Thyroid gland (tissue), 4 donors: ENCODE results near the gene WNK2. TPM values are rescaled to one million over a fixed set of nuclear protein-coding genes. Genes with fewer than 3 reads are reported as not detected.

ENCODE experiments used
- DNase-seq, 2 donors: peaks; one replicate each; pipeline ENCODE4 v3.0.0-alpha.2; 2019
- H3K27ac ChIP-seq, 3 donors: fragments of 200-600 bp; sonication (generic); 1 replicate in 2 of 3; 2 replicates in 1 of 3; pipeline ENCODE4 v1.5.1; 2016 to 2019; ENCODE audit warnings: mild to moderate bottlenecking in 1 of 3, moderate library complexity in 1 of 3
- H3K27me3 ChIP-seq: fragments of 200-600 bp; sonication (generic); one replicate; pipeline ENCODE4 v1.5.1; 2019
- H3K36me3 ChIP-seq, 2 donors: fragments of 200-600 bp; sonication (generic); one replicate each; pipeline ENCODE4 v1.5.1; 2016 to 2019
- H3K4me1 ChIP-seq, 2 donors: fragments of 200-600 bp; sonication (generic); one replicate each; pipeline ENCODE4 v1.5.1; 2017 to 2019
- H3K4me3 ChIP-seq, 3 donors: fragments of 200-600 bp; sonication (generic); replicated peaks in 1 of 3; 1 replicate in 2 of 3; 2 replicates in 1 of 3; pipeline ENCODE4 v1.5.1; 2016; ENCODE audit warnings: mild to moderate bottlenecking in 1 of 3
- H3K9me3 ChIP-seq: fragments of 200-600 bp; sonication (generic); one replicate; pipeline ENCODE4 v1.5.1; 2017
- POLR2A ChIP-seq, 2 donors: fragments of 450-650 bp; IDR thresholded peaks; one replicate each; pipeline ENCODE4 v1.6.1; 2017; ENCODE audit warnings: antibody characterized with exemption in 2 of 2, mild to moderate bottlenecking in 2 of 2, moderate library complexity in 1 of 2
- WGBS, 2 donors: methylation state at CpG; one replicate each; pipeline ENCODE4 v1.1.5; 2017; 5-methylcytosine and 5-hydroxymethylcytosine counted together
- intact Hi-C: fragments of 100-400 bp; cut with DNase I; formaldehyde crosslinking; loops from one replicate; pipeline ENCODE4 v1.15.1; 2023
- total RNA-seq, 4 donors: library from RNA; depleted of rRNA; stranded (reverse); fragments of >200 nt; gene quantifications; one replicate each; pipeline ENCODE4 v1.2.3, GENCODE V29; 2016
- TF ChIP-seq, protein P1 (sequence below), 6 experiments: fragments of 200-600 bp in 3 of 6; fragments of 450-650 bp in 3 of 6; sonication (generic) in 3 of 6; IDR thresholded peaks; one replicate each; pipeline ENCODE4 v1.5.1; 2016 to 2019; ENCODE audit warnings: antibody characterized with exemption in 6 of 6, mild to moderate bottlenecking in 2 of 6, inconsistent platforms in 1 of 6, moderate library complexity in 1 of 6

The WNK2 gene
- total RNA-seq, 4 donors from 2014 or later: 0.94 to 8.5 (median 8.1) TPM

DNA sequence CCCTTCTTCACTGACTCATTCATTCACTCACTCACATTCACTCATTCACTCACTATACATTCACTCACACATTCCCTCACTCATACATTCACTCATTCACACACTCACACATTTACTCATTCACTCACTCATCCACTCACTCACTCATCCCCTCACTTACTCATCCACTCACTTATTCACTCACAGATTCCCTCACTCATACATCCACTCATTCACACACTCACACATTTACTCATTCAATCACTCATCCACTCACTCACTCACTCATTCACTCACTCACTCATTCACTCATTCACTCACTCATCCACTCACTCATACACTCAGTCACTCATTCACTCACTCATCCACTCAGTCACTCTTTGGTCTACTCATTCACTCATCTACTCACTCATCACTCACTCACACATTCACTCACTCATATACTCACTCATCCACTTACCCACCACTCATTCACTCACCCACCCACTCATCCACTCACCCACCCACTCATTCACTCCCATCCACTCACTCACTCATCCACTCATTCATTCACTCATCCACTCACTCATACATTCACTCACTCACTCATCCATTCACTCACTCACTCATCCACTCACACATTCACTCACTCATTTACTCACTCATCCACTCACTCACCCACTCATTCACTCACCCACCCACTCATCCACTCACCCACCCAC, 27.2 kb downstream of the WNK2 start:
- TF ChIP-seq POLR2A (IDR thresholded peaks at IDR 0.05): no peak
- TF ChIP-seq, protein P1, sequence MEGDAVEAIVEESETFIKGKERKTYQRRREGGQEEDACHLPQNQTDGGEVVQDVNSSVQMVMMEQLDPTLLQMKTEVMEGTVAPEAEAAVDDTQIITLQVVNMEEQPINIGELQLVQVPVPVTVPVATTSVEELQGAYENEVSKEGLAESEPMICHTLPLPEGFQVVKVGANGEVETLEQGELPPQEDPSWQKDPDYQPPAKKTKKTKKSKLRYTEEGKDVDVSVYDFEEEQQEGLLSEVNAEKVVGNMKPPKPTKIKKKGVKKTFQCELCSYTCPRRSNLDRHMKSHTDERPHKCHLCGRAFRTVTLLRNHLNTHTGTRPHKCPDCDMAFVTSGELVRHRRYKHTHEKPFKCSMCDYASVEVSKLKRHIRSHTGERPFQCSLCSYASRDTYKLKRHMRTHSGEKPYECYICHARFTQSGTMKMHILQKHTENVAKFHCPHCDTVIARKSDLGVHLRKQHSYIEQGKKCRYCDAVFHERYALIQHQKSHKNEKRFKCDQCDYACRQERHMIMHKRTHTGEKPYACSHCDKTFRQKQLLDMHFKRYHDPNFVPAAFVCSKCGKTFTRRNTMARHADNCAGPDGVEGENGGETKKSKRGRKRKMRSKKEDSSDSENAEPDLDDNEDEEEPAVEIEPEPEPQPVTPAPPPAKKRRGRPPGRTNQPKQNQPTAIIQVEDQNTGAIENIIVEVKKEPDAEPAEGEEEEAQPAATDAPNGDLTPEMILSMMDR (IDR thresholded peaks at IDR 0.05): no peak

DNA sequence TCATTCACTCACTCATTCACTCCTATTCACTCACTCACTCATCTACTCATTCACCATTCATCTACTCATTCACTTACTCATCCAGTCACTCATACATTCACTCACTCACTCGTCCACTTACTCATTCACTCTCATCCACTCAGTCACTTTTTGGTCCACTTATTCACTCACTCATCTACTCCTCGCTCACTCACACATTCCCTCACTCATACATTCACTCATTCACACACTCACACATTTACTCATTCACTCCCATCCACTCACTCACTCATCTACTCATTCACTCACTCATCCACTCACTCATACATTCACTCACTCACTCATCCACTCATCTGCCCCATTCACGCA, 27.7 kb downstream of the WNK2 start:
- 94 to 96% methylated on average over 3 of the region's 3 CpGs for WGBS, 2 donors
- no peak for DNase-seq
- intact Hi-C loops: no loop called here
- no peaks in the 10 kb centered on the region for H3K36me3 ChIP-seq
- no peak for TF ChIP-seq POLR2A (IDR thresholded peaks at IDR 0.05)
- TF ChIP-seq, protein P1 (IDR thresholded peaks at IDR 0.05): no peak
- H3K27ac ChIP-seq: no peak overlapping the region
- H3K9me3 ChIP-seq: no peaks in the 10 kb centered on the region
- no peak overlapping the region for H3K4me3 ChIP-seq
- no peaks in the 10 kb centered on the region for H3K27me3 ChIP-seq
- peaks cover 8 to 15% of the 10 kb centered on the region in 2 donors for H3K4me1 ChIP-seq

More for the DNA sequence above, 27.2 kb downstream of the WNK2 start:
- intact Hi-C loops: no loop called here
- peaks cover 8 to 15% of the 10 kb centered on the region in 2 donors for H3K4me1 ChIP-seq
- no peaks in the 10 kb centered on the region for H3K9me3 ChIP-seq
- no peaks in the 10 kb centered on the region for H3K36me3 ChIP-seq
- H3K4me3 ChIP-seq: no peak overlapping the region
- H3K27ac ChIP-seq: no peak overlapping the region
- DNase-seq: no peak
- H3K27me3 ChIP-seq: no peaks in the 10 kb centered on the region

DNA sequence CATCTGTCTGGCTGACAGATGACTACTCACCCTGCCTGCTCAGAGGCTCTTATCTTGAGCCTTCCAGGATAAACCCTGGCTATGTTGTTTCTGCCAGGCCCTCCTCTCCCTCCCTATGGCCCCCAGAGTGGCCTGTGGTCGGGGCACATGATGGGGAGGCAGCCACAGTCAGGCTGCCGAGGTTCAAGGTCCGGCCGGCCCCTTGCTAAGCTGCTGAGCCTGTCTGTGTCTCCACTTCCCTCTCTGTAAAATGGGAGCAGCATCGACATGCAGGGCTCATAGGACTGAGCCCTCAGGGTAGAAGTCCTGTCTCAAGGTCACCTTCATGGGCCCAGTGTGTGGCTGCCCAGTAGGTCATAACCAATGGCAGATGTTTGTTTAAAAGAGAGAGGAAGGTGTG, 28.5 kb downstream of the WNK2 start:
- 73 to 80% methylated on average over 4 to 5 of the region's 5 CpGs for WGBS, 2 donors
- intact Hi-C loops: no loop called here
- no peaks in the 10 kb centered on the region for H3K9me3 ChIP-seq
- no peaks in the 10 kb centered on the region for H3K36me3 ChIP-seq
- no peak for TF ChIP-seq POLR2A (IDR thresholded peaks at IDR 0.05)
- TF ChIP-seq, protein P1 (IDR thresholded peaks at IDR 0.05): no peak
- no peaks in the 10 kb centered on the region for H3K27me3 ChIP-seq
- no peak overlapping the region for H3K27ac ChIP-seq
- no peak for DNase-seq
- peaks cover 5 to 8% of the 10 kb centered on the region in 2 donors for H3K4me1 ChIP-seq
- H3K4me3 ChIP-seq: no peak overlapping the region

GRCh38 chr9:93216073-93216365, 32.1 kb downstream of the WNK2 start:
- 93 to 94% methylated on average over 1 of the region's 1 CpG for WGBS, 2 donors

DNA sequence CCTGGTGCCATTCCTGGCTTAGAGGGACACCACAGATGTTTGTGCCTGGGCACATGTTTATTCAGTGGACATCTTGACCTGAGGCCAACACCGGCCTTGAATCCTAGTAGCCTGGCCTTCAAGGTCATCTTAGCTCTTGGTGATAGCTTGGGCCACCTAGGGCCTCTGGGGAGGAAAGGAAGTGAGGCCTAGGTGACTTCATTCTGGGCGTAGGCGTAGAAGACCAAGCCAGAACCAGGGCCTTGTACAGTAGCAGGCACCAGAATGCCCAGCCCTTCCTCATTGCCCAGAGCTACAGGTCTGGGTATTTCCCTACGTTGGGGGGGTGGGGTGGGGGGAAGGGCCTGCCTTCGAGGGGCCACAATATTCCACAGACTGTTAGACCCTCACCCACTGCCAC, 33.8 kb downstream of the WNK2 start:
- TF ChIP-seq POLR2A (IDR thresholded peaks at IDR 0.05): no peak
- TF ChIP-seq, protein P1 (IDR thresholded peaks at IDR 0.05): no peak
- H3K4me1 ChIP-seq: no peaks in the 10 kb centered on the region
- no peak overlapping the region for H3K4me3 ChIP-seq
- no peak for DNase-seq
- no peaks in the 10 kb centered on the region for H3K27me3 ChIP-seq
- intact Hi-C loops: no loop called here
- no peak overlapping the region for H3K27ac ChIP-seq
- WGBS, 2 donors: 85 to 94% methylated on average over 3 to 5 of the region's 5 CpGs
- no peaks in the 10 kb centered on the region for H3K36me3 ChIP-seq
- no peaks in the 10 kb centered on the region for H3K9me3 ChIP-seq

More at GRCh38 chr9:93216073-93216365, 32.1 kb downstream of the WNK2 start:
- H3K4me3 ChIP-seq: no peak overlapping the region
- H3K27ac ChIP-seq: no peak overlapping the region
- no peaks in the 10 kb centered on the region for H3K36me3 ChIP-seq
- no peak for DNase-seq
- no peaks in the 10 kb centered on the region for H3K9me3 ChIP-seq
- no peak for TF ChIP-seq POLR2A (IDR thresholded peaks at IDR 0.05)
- intact Hi-C loops: no loop called here
- H3K27me3 ChIP-seq: no peaks in the 10 kb centered on the region
- no peaks in the 10 kb centered on the region for H3K4me1 ChIP-seq
